Mucosa of rectum (tissue), 2 donors: Measurements from ENCODE around the gene USP35.
"Not testable (repeated sequence)": the region's sequence is repeated elsewhere in the genome, so short reads cannot be mapped to it uniquely, and the experiment has no call there.

Experiments used
- H3K27ac ChIP-seq, 2 donors: one replicate each; pipeline ENCODE4 v1.7.0; 2013; ENCODE audit warnings: inconsistent platforms in 2 of 2, low read depth in 2 of 2, low read length in 2 of 2
- H3K27me3 ChIP-seq, 2 donors: one replicate each; pipeline ENCODE4 v1.7.0; 2013; ENCODE audit warnings: low read length in 2 of 2; ENCODE audit not compliant: control insufficient read depth in 2 of 2, insufficient read depth in 2 of 2
- H3K36me3 ChIP-seq, 2 donors: one replicate each; pipeline ENCODE4 v1.7.0; 2013; ENCODE audit warnings: low read length in 2 of 2; ENCODE audit not compliant: control insufficient read depth in 2 of 2, insufficient read depth in 2 of 2
- H3K4me1 ChIP-seq, 2 donors: one replicate each; pipeline ENCODE4 v1.7.0; 2013; ENCODE audit warnings: low read length in 2 of 2, mild to moderate bottlenecking in 1 of 2; ENCODE audit not compliant: control insufficient read depth in 2 of 2, insufficient read depth in 2 of 2
- H3K4me3 ChIP-seq, 2 donors: one replicate each; pipeline ENCODE4 v1.7.0; 2013; ENCODE audit warnings: low read length in 2 of 2
- H3K9ac ChIP-seq, 2 donors: one replicate each; pipeline ENCODE4 v1.7.0; 2013; ENCODE audit warnings: low read length in 2 of 2, low read depth in 1 of 2, mild to moderate bottlenecking in 1 of 2
- H3K9me3 ChIP-seq, 2 donors: one replicate each; pipeline ENCODE4 v1.7.0; 2013; ENCODE audit warnings: low read length in 2 of 2; ENCODE audit not compliant: control insufficient read depth in 2 of 2
- donor health status: healthy.
- donor health status: Normal muscosa, but diverticular disease.

The USP35 gene

GRCh38 chr11:78168539-78169477, 19.9 kb upstream of the USP35 start:
- peak overlapping the region; percentile 56 to 59 for H3K27ac ChIP-seq
- no peak overlapping the region for H3K9ac ChIP-seq
- no peaks in the 10 kb centered on the region for H3K9me3 ChIP-seq
- no peaks in the 10 kb centered on the region for H3K4me1 ChIP-seq
- no peak overlapping the region for H3K4me3 ChIP-seq
- peaks cover 7 to 15% of the 10 kb centered on the region in 2 donors for H3K36me3 ChIP-seq
- H3K27me3 ChIP-seq = no peaks in the 10 kb centered on the region

- Histone ChIP-seq H3K27me3 (no peaks in the 10 kb centered on the region), H3K9me3 (no peaks in the 10 kb centered on the region), H3K9ac (no peak overlapping the region), H3K27ac (no peak overlapping the region), H3K4me1 (no peaks in the 10 kb centered on the region), H3K36me3 (peaks cover 11 to 19% of the 10 kb centered on the region in 2 donors), H3K4me3 (no peak overlapping the region)
Observed at GRCh38 chr11:78170413-78170812, 18.3 kb upstream of the USP35 start.

GRCh38 chr11:78170874-78171549, 17.7 kb upstream of the USP35 start:
- Histone ChIP-seq H3K9me3 (no peaks in the 10 kb centered on the region), H3K36me3 (peaks cover 11 to 19% of the 10 kb centered on the region in 2 donors), H3K27ac (no peak overlapping the region), H3K4me1 (no peaks in the 10 kb centered on the region), H3K4me3 (no peak overlapping the region), H3K27me3 (no peaks in the 10 kb centered on the region), H3K9ac (no peak overlapping the region)

- no peaks in the 10 kb centered on the region for H3K4me1 ChIP-seq
- H3K9ac ChIP-seq = no peak overlapping the region
- no peak overlapping the region for H3K27ac ChIP-seq
Observed at GRCh38 chr11:78171951-78172350, 16.8 kb upstream of the USP35 start.

GRCh38 chr11:78175862-78176261, 12.9 kb upstream of the USP35 start:
- not testable (repeated sequence) for H3K27me3 ChIP-seq, H3K4me1 ChIP-seq, H3K4me3 ChIP-seq, H3K9me3 ChIP-seq, H3K27ac ChIP-seq, H3K9ac ChIP-seq
- peaks cover 11 to 25% of the 10 kb centered on the region in 2 donors for H3K36me3 ChIP-seq

More at GRCh38 chr11:78171951-78172350, 16.8 kb upstream of the USP35 start:
- peaks cover 11 to 21% of the 10 kb centered on the region in 2 donors for H3K36me3 ChIP-seq
- no peaks in the 10 kb centered on the region for H3K9me3 ChIP-seq
- H3K4me3 ChIP-seq = no peak overlapping the region
- H3K27me3 ChIP-seq = no peaks in the 10 kb centered on the region

- Histone ChIP-seq H3K36me3 (peaks cover 11 to 25% of the 10 kb centered on the region in 2 donors), H3K9me3 (no peaks in the 10 kb centered on the region), H3K9ac (no peak overlapping the region), H3K27ac (no peak overlapping the region), H3K4me3 (no peak overlapping the region), H3K27me3 (no peaks in the 10 kb centered on the region), H3K4me1 (no peaks in the 10 kb centered on the region)
Observed at GRCh38 chr11:78176605-78177141, 12.0 kb upstream of the USP35 start.

- no peaks in the 10 kb centered on the region for H3K4me1 ChIP-seq
- H3K27me3 ChIP-seq = no peaks in the 10 kb centered on the region
- peaks cover 11 to 22% of the 10 kb centered on the region in 2 donors for H3K36me3 ChIP-seq
- no peaks in the 10 kb centered on the region for H3K9me3 ChIP-seq
- H3K4me3 ChIP-seq = no peak overlapping the region
- no peak overlapping the region for H3K9ac ChIP-seq
- no peak overlapping the region for H3K27ac ChIP-seq
Observed at GRCh38 chr11:78177216-78177615, 11.5 kb upstream of the USP35 start.

- H3K27ac ChIP-seq = no peak overlapping the region
Observed at GRCh38 chr11:78179459-78180071, 9.2 kb upstream of the USP35 start.

GRCh38 chr11:78180751-78181150, 8.0 kb upstream of the USP35 start:
- Histone ChIP-seq H3K4me1 (no peaks in the 10 kb centered on the region), H3K27me3 (no peaks in the 10 kb centered on the region), H3K9ac (no peak overlapping the region), H3K4me3 (no peak overlapping the region), H3K36me3 (peaks cover 0 to 10% of the 10 kb centered on the region in 2 donors), H3K27ac (no peak overlapping the region), H3K9me3 (no peaks in the 10 kb centered on the region)

More at GRCh38 chr11:78179459-78180071, 9.2 kb upstream of the USP35 start:
- H3K4me1 ChIP-seq = no peaks in the 10 kb centered on the region
- H3K4me3 ChIP-seq = no peak overlapping the region
- H3K9me3 ChIP-seq = no peaks in the 10 kb centered on the region
- no peaks in the 10 kb centered on the region for H3K27me3 ChIP-seq
- H3K9ac ChIP-seq = no peak overlapping the region
- H3K36me3 ChIP-seq = peaks cover 0 to 10% of the 10 kb centered on the region in 2 donors
